Hematopoietic multipotent progenitor cell treated with erythropoietin and hydrocortisone succinate and interleukin-3 and kit ligand, for 6 days (in vitro differentiated cells): ENCODE results near the gene TENM4.

ENCODE experiments used
- DNase-seq: peaks from one replicate; pipeline ENCODE4 v3.0.0-alpha.2; 2015

The TENM4 gene

GRCh38 chr11:79102840-79103239, 338.0 kb downstream of the TENM4 start:
- DNase-seq = no peak

- no peak for DNase-seq
Observed at GRCh38 chr11:79101656-79102055, 339.2 kb downstream of the TENM4 start.

GRCh38 chr11:79100093-79100910, 340.5 kb downstream of the TENM4 start:
- DNase-seq = peak; percentile 71

- DNase-seq = no peak
Observed at GRCh38 chr11:79098146-79098545, 342.7 kb downstream of the TENM4 start.

GRCh38 chr11:79097246-79097875, 343.5 kb downstream of the TENM4 start:
- no peak for DNase-seq

GRCh38 chr11:79095424-79095823, 345.4 kb downstream of the TENM4 start:
- no peak for DNase-seq

- no peak for DNase-seq
Observed at GRCh38 chr11:79094616-79095015, 346.2 kb downstream of the TENM4 start.

GRCh38 chr11:79092791-79093353, 348.0 kb downstream of the TENM4 start:
- peak; percentile 29 for DNase-seq

GRCh38 chr11:79090191-79090705, 350.6 kb downstream of the TENM4 start:
- no peak for DNase-seq

- DNase-seq = no peak
Observed at GRCh38 chr11:79089601-79090000, 351.2 kb downstream of the TENM4 start.

GRCh38 chr11:79088967-79089366, 351.9 kb downstream of the TENM4 start:
- DNase-seq = no peak

- DNase-seq = no peak
Observed at GRCh38 chr11:79087961-79088318, 352.9 kb downstream of the TENM4 start.

- DNase-seq = no peak
Observed at GRCh38 chr11:79087238-79087960, 353.4 kb downstream of the TENM4 start.

GRCh38 chr11:79086056-79086455, 354.8 kb downstream of the TENM4 start:
- no peak for DNase-seq

GRCh38 chr11:79084382-79084781, 356.4 kb downstream of the TENM4 start:
- no peak for DNase-seq

GRCh38 chr11:79083352-79083751, 357.5 kb downstream of the TENM4 start:
- no peak for DNase-seq

- no peak for DNase-seq
Observed at GRCh38 chr11:79082907-79083306, 357.9 kb downstream of the TENM4 start.

- no peak for DNase-seq
Observed at GRCh38 chr11:79082280-79082679, 358.6 kb downstream of the TENM4 start.

GRCh38 chr11:79081471-79082031, 359.3 kb downstream of the TENM4 start:
- DNase-seq = no peak

GRCh38 chr11:79080551-79080950, 360.3 kb downstream of the TENM4 start:
- DNase-seq = no peak

GRCh38 chr11:79078999-79079398, 361.8 kb downstream of the TENM4 start:
- no peak for DNase-seq

- no peak for DNase-seq
Observed at GRCh38 chr11:79078456-79078855, 362.4 kb downstream of the TENM4 start.
